Inflammatory macrophage treated with lipopolysaccharide for 4 hours (primary cell): ENCODE results near the gene IFRD2.
"Not testable (repeated sequence)": the region's sequence is repeated elsewhere in the genome, so short reads cannot be mapped to it uniquely, and the experiment has no call there.

Experiments used
- DNase-seq: peaks from one replicate; pipeline ENCODE4 v3.0.0-alpha.2; 2020

The IFRD2 gene

DNA sequence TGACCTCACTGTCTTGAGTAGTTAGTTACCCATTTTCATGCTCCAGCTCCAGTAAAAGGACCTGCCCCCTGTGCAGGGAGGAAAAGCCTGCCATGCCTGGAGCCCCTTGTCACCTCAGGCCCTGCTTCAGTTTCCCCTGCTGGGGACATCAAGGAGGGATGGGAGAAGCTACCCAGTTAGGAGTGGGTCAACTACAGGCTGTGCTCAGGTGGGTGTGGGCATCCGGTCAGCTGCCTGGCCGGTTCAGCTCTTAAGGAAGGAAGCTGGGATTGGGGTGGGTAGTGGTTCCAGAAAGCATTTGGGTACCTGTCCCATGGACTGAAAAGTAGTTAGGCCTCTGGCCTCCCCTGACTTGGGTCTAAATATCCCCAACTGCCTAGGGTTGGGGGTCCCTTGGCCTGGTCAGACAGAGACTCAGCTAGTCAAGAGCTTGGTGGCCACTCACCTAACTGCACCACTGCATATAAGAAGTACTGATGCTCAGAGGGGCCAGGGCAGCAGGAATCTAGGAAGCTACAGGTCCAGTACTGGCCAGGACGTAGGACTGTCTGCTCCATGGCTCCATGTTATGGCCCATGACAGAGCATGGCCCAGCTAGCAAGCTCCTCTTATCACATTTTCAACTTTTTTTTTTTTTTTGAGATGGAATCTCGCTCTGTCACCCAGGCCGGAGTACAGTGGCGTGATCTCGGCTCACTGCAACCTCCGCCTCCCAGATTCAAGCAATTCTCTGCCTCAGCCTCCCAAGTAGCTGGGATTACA is 12.8 kb downstream of the IFRD2 start:
- DNase-seq: no peak

DNA sequence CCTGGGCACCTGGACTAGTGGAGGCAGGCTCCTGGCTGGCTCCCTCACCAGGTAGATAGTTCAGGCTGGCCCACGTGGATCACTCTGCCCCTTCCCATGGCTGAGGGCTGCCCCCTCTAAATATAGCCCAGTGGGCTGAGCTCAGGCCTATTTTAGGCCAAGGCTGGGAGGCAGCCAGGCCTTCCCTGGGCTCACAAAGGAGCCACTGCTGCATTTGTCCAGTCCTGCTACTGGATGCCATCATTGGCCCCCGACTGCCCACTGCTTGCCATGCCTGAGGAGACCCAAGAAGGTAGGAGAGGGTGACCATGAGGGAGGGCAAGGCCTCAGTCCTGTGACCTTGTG is 13.4 kb downstream of the IFRD2 start, which contains the start of gene LSMEM2:
Gene LSMEM2 (plus strand): TSS at position 208 of the 345 bp plus-strand sequence. CDS start 27 bp downstream, at position 235.
- DNase-seq: no peak

DNA sequence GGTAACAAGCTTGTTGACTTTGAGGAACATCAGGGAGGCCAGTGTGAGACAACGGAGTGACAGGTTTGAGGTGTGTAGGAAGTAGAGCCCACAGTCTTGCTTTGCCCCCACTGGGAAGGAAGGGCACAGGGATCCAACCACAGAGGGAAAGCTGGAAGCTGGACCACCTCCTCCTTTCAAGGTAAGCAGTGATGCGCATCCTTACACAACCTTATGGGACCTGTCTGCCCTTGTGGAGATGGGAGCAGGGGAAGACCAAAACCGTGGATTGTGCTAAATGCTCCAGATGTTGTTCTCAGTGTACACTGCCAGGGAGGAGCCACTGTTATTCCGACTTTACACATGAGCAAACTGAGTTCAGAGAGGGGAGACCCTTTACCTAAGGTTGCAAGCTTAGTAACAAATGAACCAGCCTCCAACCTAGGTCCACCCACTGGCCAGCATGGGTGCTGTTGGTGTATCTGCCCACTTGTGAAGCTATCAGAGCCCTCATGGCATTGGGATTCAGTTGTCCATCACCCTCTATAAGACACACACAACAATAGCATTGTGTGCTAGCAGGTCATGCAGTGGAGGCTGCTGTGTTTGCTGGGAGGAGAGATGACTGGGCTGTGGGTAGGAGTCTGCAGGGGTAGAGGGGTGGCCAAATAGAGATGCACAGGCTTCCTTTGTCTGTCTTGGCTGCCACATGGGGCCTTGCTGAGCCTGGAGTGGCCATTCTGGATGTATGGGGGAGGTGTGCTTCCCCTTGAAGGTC is 13.9 kb downstream of the IFRD2 start:
- no peak for DNase-seq

DNA sequence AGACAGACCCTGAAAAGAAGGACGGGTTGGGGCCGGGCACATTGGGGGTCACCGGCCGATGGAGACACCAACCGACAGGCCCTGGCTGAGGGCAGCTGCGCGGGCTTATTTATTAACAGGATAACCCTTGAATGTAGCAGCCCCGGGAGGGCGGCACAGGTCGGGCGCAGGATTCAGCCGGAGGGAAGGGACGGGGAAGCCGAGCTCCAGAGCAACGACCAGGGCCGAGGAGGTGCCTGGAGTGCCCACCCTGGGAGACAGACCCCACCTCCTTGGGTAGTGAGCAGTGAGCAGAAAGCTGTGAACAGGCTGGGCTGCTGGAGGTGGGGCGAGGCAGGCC is 15.5 kb downstream of the IFRD2 start:
- DNase-seq: no peak

DNA sequence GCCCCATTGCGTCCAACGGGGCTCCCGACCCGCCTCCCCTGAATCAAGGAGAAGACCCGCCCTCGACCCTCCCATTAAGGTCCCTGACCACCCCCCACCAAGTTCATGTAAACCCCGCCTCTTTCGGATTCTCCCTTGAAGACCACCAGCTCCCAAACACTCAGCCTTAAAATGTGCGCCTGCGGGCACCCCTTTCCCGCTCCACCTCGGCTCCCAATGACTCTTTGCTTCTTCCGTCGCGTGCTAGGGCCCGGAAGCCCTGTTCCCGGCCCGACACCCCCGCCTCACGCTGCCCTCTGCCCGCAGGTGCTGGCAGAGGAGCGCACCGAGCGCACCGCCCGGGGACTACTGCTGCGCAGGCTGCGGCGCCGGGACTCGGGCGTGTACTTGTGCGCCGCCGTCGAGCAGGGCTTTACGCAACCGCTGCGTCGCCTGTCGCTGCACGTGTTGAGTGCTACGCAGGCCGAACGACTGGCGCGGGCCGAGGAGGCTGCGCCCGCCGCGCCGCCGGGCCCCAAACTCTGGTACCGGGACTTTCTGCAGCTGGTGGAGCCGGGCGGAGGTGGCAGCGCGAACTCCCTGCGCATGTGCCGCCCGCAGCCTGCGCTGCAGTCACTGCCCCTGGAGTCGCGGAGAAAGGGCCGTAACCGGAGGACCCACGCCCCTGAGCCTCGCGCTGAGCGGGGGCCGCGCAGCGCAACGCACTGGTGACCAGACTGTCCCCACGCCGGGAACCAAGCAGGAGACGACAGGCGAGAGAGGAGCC is 16.1 kb downstream of the IFRD2 start:
- DNase-seq: peak; percentile 16

DNA sequence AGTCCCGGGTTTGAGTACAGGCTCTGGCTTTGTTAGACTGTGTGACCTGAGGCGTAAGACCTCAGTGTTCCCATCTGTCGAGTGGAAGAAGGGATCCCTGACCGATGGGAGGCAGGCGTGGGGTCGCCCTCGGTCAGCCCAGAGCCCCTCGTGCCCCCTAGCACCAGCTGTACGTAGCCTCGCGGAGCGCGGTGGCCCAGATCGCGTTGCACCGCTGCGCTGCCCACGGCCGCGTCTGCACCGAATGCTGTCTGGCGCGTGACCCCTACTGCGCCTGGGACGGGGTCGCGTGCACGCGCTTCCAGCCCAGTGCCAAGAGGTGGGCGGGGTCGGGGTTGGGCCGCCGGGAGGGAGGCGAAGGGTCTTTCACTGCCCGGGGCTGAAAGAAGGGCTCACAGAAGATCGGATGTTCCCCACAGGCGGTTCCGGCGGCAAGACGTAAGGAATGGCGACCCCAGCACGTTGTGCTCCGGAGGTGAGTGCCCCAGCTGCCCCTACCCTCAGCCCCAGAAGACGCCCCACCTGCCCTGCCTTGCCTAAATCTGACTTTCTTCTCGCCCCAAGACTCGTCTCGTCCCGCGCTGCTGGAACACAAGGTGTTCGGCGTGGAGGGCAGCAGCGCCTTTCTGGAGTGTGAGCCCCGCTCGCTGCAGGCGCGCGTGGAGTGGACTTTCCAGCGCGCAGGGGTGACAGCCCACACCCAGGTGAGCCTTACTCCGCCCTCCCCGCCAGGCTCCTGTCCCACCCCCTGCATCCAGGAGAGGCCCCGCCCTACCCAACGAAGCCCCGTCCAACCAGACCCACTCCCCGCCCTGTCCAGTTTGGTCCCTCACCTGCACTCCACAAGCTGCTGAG is 16.9 kb downstream of the IFRD2 start:
- DNase-seq: no peak

DNA sequence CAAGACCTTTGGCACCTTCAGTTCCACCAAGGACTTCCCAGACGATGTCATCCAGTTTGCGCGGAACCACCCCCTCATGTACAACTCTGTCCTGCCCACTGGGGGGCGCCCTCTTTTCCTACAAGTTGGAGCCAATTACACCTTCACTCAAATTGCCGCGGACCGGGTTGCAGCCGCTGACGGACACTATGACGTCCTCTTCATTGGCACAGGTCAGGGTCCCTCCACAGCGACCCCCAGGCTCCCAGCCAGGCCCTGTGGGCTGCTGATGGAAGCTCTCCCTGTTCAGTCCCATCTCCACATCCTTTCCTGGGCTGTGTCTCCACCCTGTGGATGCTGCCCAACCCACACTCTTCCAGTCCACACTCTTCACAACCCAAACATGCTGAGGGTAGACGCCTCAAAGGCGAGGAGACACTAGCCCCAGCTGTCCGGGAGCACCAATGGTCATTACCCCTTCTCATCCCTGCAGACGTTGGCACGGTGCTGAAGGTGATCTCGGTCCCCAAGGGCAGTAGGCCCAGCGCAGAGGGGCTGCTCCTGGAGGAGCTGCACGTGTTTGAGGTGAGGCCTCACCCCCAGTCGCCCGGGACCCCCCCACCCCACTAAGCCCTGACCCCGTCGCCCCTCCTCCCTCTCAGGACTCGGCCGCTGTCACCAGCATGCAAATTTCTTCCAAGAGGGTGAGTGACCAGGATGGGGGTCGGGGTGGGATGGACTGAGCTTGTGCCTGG is 17.7 kb downstream of the IFRD2 start:
- DNase-seq: peak; percentile 45

DNA sequence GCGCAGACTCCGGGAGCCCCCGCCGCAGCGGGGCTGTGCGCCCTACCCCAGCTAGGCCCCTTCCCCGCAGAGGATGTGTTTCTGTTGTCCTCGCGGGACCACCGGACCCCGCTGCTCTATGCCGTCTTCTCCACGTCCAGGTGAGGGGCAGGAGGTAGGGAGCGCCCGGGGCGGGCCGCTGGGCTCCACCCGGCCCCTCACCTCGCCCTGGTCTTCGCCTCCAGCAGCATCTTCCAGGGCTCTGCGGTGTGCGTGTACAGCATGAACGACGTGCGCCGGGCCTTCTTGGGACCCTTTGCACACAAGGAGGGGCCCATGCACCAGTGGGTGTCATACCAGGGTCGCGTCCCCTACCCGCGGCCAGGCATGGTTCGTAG is 18.6 kb downstream of the IFRD2 start:
- DNase-seq: no peak

DNA sequence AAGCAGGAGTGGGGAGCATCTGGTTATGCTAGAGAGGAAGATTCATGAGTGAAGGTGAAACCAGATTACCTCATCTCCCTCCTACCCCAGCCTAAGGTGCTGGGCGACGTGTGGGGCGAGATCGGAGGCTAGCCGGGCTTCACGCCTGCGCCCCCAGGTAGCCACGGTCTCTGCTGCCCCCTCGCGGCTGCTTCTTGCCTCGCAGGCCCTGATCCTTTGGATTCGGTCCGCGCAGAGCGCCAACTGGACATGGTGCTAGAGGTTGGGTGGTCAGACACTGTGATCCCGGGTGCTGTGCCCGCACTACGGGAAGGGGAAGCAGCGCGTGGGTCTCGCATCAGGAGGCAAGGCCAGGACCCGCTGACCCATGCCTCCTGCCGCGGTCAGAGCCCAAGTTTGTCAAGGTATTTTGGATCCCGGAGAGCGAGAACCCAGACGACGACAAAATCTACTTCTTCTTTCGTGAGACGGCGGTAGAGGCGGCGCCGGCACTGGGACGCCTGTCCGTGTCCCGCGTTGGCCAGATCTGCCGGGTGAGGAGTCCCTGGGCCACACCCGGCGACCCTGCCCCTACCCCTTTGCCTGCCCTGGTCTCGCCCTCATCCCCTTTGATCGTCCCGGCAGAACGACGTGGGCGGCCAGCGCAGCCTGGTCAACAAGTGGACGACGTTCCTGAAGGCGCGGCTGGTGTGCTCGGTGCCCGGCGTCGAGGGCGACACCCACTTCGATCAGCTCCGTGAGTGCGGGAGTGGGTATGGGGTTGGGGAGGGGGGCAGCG is 19.1 kb downstream of the IFRD2 start:
- peak; percentile 76 for DNase-seq

DNA sequence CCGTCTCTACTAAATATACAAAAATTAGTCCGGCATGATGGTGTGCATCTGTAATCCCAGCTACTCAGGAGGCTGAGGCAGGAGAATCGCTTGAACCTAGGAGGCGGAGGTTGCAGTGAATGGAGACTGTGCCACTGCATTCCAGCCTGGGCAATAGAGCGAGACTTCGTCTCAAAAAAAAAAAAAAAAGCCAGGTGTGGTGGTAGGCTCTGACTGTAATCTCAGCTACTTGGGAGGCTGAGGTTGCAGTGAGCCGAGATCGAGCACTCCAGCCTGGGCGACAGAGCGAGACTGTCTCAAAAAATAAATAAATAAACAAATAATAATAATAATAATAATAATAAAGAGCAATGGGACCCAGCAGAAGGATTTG is 19.7 kb downstream of the IFRD2 start:
- DNase-seq: not testable (repeated sequence)

DNA sequence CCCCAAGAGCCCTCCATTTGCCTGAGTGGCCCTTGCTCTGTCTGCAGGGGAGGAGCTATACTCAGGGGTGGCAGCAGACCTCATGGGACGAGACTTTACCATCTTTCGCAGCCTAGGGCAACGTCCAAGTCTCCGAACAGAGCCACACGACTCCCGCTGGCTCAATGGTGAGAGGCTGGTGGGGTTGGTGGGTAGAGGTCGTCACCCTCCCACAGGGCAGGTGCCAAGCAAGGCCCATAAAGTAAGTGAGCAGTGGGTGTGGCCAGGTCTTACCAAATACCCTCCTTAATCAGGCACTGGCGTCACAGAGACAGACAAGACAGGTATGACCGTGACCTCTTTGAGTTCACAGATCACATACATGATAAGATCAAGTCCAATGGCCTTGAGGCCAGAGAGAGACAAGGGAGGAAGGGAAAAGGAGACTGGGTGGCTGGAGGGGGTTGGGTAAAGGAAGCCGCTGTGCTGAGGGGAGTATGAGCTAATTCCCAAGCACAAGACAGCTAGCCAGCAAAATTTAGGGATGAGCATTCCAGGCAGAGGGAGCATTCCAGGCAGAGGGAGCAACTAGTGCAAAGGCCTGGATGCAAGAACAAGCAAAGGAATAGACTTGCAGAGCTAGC is 20.8 kb downstream of the IFRD2 start:
- no peak for DNase-seq

DNA sequence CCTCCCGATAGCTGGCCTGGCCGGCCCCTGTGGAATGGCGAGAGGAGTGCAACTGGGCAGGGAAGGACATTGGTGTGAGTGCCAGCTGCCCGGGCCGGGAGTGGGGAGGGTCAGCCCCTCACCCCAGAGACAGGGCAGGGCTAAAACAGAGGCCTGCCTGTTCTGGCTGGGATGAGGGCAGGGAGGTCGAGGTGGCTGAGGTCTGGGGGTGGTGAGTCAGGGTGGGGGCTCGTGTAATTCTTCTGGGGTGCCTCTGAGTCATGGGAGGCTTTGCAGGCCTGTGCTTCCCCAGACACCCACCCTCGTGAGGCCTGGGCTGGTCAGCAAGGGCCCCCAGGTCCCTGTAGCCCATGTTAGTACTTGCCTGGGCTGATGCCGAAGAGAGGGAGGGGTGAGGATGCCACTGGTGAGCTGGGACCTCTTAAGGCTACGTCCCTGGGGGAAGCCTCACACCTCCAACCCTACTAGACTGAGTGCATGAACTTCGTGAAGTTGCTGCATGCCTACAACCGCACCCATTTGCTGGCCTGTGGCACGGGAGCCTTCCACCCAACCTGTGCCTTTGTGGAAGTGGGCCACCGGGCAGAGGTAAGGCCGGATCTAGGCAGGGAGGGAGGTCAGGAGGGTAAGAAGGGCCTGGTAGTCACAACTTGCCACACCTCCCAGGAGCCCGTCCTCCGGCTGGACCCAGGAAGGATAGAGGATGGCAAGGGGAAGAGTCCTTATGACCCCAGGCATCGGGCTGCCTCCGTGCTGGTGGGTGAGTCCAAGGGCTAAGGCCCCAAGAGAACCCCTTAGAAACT is 21.6 kb downstream of the IFRD2 start:
- no peak for DNase-seq

DNA sequence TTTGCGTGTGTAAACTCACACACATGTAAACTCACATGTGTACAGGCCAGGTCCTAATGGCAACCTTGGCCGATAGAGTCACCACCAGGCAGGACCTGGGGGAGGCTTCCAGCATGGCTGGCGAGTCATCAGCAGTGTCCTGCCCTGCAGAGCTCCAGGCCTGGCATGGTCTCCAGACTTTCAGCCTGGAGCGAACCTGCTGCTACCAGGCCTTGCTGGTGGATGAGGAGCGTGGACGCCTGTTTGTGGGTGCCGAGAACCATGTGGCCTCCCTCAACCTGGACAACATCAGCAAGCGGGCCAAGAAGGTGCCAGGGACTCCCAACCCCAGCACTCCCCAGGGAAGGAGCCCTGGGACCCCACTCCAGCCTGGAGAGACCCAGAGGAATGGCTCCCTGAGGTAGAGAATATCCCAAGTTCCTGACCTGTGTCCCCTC is 22.2 kb downstream of the IFRD2 start:
- no peak for DNase-seq

DNA sequence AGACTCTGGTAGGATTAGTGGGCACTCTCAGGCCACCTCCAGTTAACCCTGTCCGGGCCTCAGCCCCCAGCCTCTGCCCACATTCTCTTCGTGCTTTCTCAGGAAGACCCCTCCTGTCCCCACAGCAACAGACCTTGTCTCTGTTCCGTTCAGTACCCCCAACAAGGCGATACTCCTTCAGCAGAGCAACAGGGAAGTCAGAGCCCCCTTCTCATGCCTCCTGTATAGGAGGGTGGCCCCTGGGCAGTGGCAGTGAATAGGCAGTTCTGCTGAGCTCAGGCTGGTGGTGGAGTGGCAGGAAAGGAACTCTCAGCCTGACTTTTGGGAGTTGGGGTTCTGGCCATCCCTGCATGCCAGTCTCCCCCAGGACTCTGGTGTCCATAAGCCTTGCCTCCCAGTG is 22.8 kb downstream of the IFRD2 start:
- no peak for DNase-seq

DNA sequence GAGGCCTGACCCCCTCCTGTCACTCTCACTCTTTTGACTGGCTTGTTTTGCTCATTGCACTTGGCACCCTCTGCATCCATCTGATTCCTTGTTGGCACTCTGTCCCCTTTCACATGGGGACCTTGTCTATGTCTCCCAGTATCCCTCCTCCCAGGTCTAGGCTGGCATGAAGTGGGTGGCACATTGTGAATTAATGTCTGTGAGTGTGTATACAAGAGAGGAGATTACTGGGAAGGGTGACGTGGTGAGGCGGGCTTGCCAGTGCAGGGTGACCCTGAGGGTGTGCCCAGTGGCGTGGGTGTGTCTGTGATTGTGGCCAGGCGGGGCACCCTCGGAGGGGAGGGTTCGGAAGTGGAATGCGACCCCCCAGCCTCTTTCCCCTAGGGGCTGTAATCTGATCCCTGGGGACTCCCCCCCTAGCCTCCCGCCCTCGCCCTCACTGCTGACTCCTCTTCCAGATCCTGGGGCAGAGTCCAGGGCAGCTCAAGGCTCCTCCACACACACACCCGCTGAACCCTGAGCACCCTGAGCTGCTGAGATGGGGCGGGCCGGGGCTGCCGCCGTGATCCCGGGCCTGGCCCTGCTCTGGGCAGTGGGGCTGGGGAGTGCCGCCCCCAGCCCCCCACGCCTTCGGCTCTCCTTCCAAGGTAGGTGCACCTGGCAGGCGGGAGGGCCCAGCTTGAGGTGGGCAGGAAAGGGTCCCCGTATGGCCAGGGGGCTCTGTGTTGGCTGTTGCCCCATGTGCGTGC is 23.4 kb downstream of the IFRD2 start, which contains the start of gene SEMA3B:
Gene SEMA3B (plus strand): TSS at position 445 of the 749 bp plus-strand sequence. CDS start 94 bp downstream, at position 539.
- DNase-seq: no peak

DNA sequence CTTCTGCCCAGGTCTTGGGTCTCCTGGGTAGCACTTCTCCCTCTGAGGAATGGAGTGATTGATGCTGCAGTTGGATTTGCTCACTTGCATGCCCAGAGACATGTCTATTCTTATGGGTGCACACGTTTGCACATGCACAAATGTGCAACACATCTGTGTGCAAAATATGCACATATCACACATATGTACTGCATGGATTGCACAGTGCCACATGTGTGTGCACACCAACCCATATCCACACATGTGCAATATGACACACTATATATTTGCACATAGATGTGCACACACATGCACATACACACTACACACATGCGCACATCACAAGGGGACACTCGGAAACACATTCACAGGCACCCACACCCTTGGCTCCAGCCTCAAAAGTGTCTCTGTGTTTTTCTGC is 24.0 kb downstream of the IFRD2 start:
- DNase-seq: no peak

DNA sequence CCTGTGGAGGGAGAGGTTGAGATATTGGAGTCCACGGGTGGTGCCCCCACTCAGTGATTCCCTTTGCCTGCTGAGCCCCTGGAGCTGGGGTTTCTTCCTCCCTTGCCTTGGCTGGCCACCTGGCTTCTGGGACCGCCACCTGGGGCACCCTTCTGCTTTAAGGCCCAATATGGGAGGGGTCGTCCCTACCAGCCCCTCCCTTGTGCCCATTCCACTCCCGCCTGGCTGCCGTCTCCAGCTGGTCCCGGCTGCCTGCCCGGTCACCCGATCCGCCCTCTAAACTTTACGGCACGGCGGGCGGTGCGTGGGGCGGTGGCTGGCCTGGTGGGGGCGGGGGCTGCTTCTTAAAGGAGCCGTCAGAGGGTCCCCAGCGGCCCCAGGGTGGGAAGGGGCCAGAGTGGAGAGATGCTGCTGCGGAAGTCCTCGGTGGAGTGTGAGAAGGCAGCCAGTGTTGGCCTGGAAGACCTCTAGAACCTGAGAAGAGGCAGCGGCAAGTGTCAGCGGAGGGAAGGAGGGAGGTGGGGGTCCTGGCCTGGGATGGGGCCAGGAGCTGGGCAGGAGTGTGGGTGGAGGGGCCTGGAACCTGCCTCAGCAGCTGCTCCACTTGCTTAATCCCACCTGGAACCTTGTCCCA is 24.8 kb downstream of the IFRD2 start:
- no peak for DNase-seq

DNA sequence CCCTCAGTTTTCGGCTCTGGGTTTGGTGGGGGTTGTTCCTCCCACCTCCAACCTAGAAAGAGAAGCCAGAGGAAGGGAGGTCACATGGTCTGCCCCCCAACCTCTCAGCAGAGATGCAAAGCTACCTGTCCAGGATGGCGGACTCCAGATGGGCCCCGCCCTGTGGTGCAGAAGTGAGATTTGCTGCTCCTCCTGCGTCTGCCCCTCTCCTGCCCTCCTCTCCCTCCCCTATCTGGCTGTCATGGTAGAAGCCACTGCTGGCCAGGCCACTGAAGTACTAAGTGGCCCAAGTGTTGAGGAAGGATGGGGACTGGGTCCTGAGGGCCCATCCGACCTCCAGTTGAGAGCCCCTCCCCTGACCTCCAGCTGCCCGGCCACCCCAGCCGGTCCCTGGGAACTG is 25.4 kb downstream of the IFRD2 start:
- DNase-seq: no peak

DNA sequence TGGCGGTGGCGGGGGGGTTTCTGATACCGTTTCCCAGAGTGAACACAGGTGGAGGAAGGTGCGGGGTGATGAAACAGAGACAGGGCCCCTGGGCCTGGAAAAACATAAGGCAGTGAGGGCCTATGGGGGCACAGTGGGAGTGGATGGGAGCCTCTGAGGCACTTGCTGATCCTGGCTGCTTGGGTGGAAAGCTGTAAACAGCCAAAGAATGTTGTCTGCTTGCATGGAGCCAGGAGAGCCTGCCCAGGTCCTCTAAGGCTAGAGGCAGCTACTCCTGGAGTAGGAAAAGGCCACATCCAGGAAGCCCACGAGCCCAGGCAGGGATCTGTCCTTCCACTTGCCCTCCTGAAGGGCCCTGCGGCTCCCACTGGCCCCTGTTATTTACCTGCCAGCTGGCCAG is 26.2 kb downstream of the IFRD2 start:
- no peak for DNase-seq
